Activated CD8-positive, alpha-beta memory T cell treated with anti-CD3 and anti-CD28 coated beads for 4 hours (primary cell): Measurements from ENCODE around the gene TMEM143.
"Not testable (repeated sequence)": the region's sequence is repeated elsewhere in the genome, so short reads cannot be mapped to it uniquely, and the experiment has no call there.

Experiments used
- DNase-seq, 2 donors: peaks; one replicate each; pipeline ENCODE4 v3.0.0-alpha.2; 2020; ENCODE audit warnings: low read depth in 2 of 2

TMEM143 gene

GRCh38 chr19:48330012-48330681 is 33.6 kb downstream of the TMEM143 start:
- DNase-seq, result peak; percentile 64 to 76

- DNase-seq, result no peak
Observed at GRCh38 chr19:48329167-48329891, 34.4 kb downstream of the TMEM143 start.

GRCh38 chr19:48325265-48325910 is 38.4 kb downstream of the TMEM143 start, which contains the start of gene EMP3:
Gene EMP3 (plus strand): TSS chr19:48325552. CDS start chr19:48326845, 1,293 bp downstream.
- DNase-seq, result peak; percentile 65 to 76

GRCh38 chr19:48321622-48322591 is 41.8 kb downstream of the TMEM143 start:
- DNase-seq, result peak; percentile 98 to 99

- DNase-seq, result peak; percentile 90 to 95
Observed at GRCh38 chr19:48321372-48321621, 42.4 kb downstream of the TMEM143 start.

GRCh38 chr19:48319647-48320541 is 43.8 kb downstream of the TMEM143 start:
- DNase-seq, result peak; percentile 54 to 61

GRCh38 chr19:48318286-48318987 is 45.3 kb downstream of the TMEM143 start:
- no peak for DNase-seq

GRCh38 chr19:48317708-48317960 is 46.1 kb downstream of the TMEM143 start:
- not testable (repeated sequence) for DNase-seq

GRCh38 chr19:48315712-48316111 is 48.0 kb downstream of the TMEM143 start:
- no peak for DNase-seq

- no peak for DNase-seq
Observed at GRCh38 chr19:48311384-48311783, 52.4 kb downstream of the TMEM143 start.

- DNase-seq, result no peak
Observed at GRCh38 chr19:48310227-48310626, 53.5 kb downstream of the TMEM143 start.

- DNase-seq, result not testable (repeated sequence)
Observed at GRCh38 chr19:48309731-48310130, 54.0 kb downstream of the TMEM143 start.

- no peak for DNase-seq
Observed at GRCh38 chr19:48308631-48309586, 54.8 kb downstream of the TMEM143 start.

- DNase-seq, result no peak
Observed at GRCh38 chr19:48303866-48304265, 59.9 kb downstream of the TMEM143 start.

GRCh38 chr19:48303367-48303766 is 60.4 kb downstream of the TMEM143 start:
- no peak for DNase-seq

GRCh38 chr19:48302600-48302959 is 61.2 kb downstream of the TMEM143 start:
- no peak for DNase-seq

- no peak for DNase-seq
Observed at GRCh38 chr19:48301886-48302599, 61.7 kb downstream of the TMEM143 start.

- no peak for DNase-seq
Observed at GRCh38 chr19:48297975-48298374, 65.8 kb downstream of the TMEM143 start.
